HG02571 (cell line): ENCODE measurements around the gene GPR162.

Experiments
- ATAC-seq: cut with Tn5 transposase; IDR thresholded peaks from one replicate; pipeline ENCODE4 v1.9.1; 2021; ENCODE audit warnings: mild to moderate bottlenecking, moderate library complexity; ENCODE audit not compliant: unreplicated experiment

GPR162 gene

GRCh38 chr12:6822426-6823135 is 960 bp downstream of the GPR162 start:
- ATAC-seq: no peak

GRCh38 chr12:6823182-6824084 is 1.8 kb downstream of the GPR162 start:
- no peak for ATAC-seq

GRCh38 chr12:6824085-6824775 is 2.6 kb downstream of the GPR162 start:
- ATAC-seq: no peak

GRCh38 chr12:6824901-6825381 is 3.3 kb downstream of the GPR162 start:
- no peak for ATAC-seq

GRCh38 chr12:6825398-6826124 is 3.9 kb downstream of the GPR162 start:
- no peak for ATAC-seq

- no peak for ATAC-seq
Measured at GRCh38 chr12:6826125-6826733, 4.6 kb downstream of the GPR162 start.

GRCh38 chr12:6826734-6827436 is 5.3 kb downstream of the GPR162 start:
- ATAC-seq: no peak

GRCh38 chr12:6827437-6827911 is 5.9 kb downstream of the GPR162 start:
- no peak for ATAC-seq

- ATAC-seq: no peak
Measured at GRCh38 chr12:6827982-6828780, 6.6 kb downstream of the GPR162 start, which contains the start of gene P3H3. Gene P3H3 (plus strand): TSS chr12:6828407. CDS start chr12:6828441, 34 bp downstream.

GRCh38 chr12:6828781-6829535 is 7.3 kb downstream of the GPR162 start:
- no peak for ATAC-seq

GRCh38 chr12:6829536-6830220 is 8.1 kb downstream of the GPR162 start:
- no peak for ATAC-seq

- no peak for ATAC-seq
Measured at GRCh38 chr12:6830286-6830890, 8.8 kb downstream of the GPR162 start.

- no peak for ATAC-seq
Measured at GRCh38 chr12:6830999-6831398, 9.4 kb downstream of the GPR162 start.

GRCh38 chr12:6831450-6831995 is 9.9 kb downstream of the GPR162 start:
- no peak for ATAC-seq

- no peak for ATAC-seq
Measured at GRCh38 chr12:6832125-6832524, 10.5 kb downstream of the GPR162 start.

GRCh38 chr12:6833189-6833890 is 11.7 kb downstream of the GPR162 start:
- no peak for ATAC-seq
